ENCODE data around the gene SDK1.

SDK1 gene

DNA sequence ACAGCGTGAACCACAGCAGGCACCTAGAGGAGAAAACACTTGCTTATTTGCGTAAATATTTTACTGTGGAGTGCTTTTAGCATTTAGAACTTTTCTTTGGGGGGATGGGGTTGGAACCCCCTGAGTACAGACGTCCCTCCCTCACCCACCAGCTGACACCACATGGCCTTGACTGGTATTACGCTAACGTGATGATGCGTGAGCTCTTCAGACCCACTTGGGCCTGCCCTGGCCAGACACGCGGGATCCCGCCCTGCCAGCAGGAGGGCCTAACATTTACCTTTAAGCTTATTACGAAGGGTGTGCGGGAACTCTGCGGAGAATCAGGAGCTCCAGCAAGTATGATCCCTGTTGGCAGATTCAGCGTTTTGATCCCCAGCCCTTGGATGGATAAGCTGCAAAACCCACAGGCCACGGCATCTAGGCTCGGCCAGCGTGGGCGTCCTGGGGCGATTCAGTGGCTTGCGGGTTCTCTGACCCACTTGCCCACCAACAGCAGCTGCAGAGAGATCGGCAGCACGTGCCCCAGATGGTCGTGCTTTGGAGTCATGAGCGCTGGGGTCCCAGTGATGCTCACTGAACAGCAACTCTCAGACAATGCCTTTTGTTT lies 835.6 kb downstream of the SDK1 start:
- no peak for DNase-seq (ENCODE audit: low spot score)

DNA sequence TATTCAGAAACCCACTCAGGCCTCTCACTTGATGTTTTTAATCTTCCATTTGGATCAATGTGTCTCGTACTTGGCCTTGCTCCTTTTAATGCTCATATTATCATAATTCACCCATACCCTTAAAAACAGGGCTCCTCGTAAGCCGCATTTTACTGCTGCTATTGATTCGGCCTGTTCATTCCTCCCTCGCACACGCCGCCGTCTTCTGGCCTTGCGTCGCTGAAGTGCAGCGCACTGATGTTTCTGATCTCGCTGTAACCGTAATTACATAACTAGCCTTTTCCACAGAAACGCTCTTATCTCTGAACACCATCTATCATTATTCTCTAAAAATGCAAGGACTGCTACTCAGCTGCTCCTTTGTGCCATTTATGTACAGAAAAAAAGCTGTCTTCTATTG lies 836.5 kb downstream of the SDK1 start:
- DNase-seq (ENCODE audit: low spot score), result no peak

DNA sequence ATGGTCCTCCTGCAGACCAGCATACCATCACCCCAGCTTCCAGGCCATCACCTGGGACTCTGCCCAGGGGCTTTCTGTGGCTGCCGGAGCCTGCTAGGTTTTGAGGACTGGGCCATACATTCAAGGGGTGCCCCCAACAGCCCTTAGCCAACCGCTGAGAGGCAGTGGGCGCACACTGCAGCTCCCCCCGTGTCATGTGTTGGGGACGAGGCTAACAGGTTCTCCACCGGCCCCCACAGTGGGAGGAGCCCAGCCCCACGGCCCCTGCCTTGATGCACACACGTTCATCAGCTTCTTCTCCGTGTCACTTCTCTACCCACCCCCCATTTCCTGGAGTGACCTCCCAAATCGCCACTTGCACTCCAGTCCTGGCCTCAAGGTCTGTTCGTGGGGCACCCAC lies 837.8 kb downstream of the SDK1 start:
- DNase-seq (ENCODE audit: low spot score), result no peak

DNA sequence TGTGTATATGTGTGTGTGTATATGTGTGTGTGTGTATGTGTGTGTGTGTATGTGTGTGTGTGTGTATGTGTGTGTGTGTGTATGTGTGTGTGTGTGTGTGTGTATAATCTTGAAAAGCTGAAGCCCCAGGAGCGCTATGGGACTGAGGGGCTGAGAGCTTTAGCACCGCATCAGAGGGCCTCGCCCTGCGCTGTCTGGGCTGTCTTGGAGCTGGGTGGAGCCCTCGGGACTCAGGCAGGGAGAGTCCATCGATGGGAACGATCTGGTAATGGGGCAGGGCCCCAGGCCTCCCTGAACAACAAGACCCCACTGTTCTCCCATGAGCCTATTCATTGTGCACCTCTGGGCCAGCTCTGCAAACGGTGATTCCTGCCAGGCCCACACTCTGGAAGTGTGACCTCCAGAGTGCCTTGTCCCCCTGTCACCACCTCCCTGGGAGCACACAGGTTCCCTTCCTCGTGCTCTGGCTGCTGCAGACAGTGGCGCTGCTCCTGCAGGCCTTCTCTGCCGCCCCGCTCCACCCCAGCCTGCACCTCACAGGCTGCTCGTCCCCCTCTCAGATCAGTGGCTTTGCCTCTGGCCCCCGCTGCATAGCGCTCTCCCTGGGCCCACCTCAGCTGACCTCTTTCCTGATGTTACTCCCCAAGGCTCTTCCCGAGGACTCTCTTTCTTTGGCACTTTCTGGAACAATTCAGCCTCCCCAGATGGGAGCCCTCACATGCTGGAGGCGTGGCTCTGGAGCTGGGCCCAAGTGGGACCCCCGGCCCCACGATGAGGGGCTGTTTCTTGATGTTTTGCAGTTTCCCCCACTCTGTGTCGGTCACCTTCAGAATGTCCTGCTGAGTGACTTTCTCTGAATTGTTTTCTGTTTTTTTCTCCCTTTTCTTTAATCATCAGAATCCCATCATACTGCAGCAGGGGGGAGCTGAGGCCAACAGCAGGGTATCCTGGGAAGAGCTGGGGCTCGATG lies 838.9 kb downstream of the SDK1 start:
- no peak for DNase-seq (ENCODE audit: low spot score)

DNA sequence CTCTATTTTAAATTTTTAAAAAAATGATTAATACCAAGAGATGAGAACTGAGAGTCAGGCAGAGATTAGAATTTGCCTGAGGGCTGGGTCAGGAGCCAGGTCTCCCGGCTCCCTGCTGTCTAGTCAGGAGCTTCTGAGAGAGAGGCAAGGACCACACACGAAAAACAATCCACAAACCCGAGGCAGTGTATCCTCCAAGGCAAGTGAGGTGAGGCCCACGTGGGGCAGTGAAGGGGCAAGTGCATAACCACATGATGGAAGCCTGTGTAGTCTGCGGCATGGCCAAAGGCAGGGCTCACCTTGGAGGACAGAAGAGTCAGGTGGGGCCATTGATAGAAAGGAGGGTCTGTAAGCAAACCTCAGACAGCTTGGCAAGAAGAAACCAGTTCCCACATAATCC lies 839.9 kb downstream of the SDK1 start:
- DNase-seq (ENCODE audit: low spot score), result no peak

DNA sequence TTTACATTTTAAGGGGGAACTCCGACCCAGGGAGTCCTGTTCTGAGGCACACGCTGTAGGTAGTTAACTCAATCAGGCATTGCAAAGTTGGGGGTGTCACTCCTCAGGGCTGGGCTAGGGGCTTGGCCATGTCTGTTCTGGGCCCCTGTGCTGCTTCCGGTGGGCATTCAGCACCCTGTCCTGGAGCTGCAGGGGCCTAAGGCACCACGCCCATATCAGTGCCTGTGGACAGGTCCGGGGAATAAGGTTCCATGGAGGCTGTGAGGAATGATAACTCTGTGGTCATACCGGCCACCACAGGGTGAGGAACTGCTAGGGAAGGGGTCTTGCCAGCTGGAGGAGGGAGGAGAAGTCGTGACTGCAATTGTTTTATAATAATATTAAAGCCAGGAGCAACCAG lies 842.0 kb downstream of the SDK1 start:
- DNase-seq (ENCODE audit: low spot score), result no peak

DNA sequence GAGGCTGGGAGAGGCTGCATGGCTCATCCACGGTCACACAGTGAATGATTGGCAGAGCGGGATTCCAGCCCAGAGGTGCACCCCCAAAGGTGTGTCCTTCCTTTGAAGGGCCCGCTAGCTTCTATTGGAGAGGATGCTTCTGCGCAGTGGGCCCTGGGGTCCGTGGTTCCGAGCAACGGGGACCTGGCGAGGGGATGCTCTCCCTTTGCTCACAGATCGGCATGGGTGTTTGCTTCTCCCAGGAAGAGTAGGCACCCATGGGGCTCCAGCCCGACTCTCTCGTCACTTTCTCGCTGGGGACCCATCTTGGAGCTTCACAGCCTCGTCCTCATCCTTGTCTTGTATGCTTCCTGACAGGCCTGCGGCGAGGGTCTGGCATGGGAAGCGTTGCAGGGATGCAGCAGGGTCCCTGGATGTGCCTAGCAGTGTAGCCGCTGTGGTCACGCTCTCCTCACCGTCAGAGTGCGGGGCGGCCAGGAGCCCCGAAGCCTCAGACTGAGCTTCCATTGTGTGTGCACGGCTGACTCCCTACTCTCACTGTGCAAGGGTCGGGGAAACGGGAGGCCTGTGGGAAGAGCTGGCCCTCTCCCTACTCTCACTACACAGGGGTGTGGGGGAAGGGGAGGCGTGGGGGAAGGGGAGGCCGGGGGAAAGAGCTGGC lies 842.6 kb downstream of the SDK1 start:
- DNase-seq (ENCODE audit: low spot score), result no peak

DNA sequence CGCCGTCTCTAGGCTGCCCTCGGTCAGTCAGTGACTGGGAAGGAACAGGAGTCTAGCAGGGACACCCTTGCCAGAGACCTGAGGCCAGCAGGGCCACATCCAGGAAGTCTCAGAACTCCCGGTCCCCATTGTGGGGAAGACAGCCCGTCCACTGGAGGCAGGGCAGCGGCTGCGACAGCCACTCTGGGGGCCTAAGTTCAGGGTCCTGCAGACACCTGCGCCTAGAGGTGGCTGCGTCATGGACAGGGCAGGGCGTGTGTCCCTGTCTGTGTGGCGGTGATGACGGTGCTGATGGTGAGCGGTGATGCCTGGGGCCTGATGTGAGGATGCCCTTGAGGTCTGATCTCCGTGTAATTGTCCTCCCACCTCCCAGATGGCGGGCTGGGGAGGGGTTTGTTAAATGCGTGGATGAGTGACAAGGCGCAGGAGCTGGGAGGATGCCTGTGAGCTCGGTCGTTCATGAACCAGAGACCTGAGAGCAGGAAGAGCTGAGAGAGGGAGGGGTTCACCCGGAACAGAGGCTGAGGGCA lies 843.2 kb downstream of the SDK1 start:
- DNase-seq (ENCODE audit: low spot score), result no peak

DNA sequence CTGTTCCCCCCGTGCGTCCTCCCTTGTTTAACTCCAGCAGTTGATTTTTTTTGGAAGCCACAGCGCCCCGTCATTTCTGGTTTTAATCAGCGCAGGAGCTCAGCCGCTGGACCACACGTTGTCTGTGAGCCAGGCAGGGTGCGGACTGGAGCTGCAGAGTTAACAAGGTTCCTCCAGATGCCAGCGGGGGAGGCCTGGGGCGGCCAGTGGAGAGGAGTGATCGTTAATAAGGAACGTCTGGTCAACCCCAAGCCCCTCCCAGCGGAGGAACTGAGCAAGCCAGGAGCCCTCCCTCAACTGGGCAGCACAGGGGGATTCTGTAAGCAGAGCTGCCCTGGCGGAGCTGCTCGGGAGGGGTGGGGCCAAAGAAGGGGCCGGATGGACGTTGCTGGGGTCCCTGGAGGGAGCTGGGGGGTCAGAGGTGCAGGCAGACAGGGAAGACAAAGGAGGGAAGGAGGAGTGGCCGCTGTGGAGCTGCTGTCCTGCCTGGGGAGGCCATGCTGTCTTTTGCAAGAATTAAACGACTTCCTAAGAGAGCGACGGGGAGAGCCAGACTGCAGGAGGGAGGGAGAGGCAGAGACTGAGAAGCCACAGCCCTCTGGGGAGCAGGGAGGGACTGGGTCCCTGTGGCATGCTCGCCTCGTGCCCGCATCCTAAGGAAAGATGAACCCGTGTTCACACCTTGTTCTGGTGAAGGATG lies 843.9 kb downstream of the SDK1 start:
- DNase-seq (ENCODE audit: low spot score), result peak; percentile 3

DNA sequence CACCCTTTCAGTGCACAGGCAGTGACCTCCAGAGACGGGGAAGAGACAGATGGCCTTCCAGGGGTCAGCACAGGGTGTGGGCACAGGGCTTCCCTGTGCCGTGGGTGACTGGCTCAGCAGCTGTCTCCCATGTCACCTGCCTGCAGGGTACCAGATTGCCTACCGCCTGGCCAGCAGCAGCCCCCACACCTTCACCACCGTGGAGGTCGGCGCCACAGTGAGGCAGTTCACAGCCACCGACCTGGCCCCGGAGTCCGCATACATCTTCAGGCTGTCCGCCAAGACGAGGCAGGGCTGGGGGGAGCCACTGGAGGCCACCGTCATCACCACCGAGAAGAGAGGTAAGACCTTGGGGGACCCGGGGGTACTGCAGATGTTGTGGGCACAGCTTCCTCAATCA lies 844.5 kb downstream of the SDK1 start:
- no peak for DNase-seq (ENCODE audit: low spot score)

DNA sequence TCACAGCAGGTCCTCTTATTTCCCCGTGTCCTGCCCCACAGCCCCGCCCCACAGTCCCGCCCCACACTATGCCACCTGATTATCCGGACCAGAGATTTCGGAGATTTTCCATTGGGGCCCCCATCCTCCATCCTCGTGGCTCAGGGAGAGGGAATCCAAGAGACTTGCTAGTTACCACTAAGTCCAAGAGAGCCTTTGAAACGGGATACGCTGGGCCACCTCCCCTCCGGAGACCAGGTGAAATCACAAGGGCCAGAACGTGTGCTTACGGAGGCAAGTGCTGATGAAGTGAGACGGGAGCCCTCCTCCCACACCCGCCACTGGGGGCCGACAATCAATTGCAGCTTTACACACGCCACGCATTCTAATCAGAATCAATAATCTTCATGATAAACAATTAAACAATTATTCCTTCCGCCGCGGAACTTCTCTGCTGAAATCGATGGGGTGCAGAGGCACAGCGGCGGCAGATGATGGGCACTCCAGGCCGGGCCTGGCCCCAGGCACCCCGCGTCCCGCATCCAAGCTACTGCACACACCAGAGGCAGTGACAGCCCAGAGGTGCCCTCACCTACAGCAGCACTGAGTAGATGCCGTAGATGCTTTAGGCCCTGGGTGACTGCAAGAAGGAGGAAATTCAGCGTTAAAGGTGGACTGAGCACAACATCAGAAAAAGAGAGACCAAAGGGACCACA lies 847.0 kb downstream of the SDK1 start:
- DNase-seq (ENCODE audit: low spot score), result no peak

DNA sequence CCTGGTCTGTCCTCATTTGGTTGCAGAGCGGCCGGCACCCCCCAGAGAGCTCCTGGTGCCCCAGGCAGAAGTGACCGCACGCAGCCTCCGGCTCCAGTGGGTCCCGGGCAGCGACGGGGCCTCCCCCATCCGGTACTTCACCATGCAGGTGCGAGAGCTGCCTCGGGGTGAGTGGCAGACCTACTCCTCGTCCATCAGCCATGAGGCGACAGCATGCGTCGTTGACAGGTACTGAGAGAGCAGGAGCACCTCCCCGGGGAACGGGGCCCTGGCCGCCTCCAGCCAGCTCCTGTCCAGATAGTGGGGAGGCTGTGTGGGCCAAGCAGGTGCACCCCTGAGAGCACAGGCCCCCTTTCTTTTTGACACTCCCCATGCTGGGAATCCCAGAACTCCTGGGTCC lies 848.2 kb downstream of the SDK1 start:
- no peak for DNase-seq (ENCODE audit: low spot score)

DNA sequence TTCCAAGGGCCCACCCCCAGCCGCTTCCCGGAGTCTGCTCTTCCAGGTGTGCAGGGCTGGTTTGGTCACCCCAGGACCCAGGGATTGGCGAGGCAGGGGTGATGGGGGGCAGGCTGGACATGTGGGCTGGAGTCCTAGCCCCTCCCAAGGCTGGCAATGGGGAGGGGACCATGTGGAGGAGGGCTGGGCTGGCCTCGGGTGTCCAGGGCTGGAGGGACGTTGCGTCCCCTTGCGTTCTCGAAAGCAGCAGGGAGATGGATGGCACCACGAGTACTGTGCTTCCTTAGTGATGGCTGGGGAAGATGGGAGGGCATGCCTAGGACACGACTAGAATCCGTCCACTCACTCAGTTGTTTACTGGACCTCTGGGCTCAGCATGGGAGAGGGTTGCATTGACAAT lies 848.6 kb downstream of the SDK1 start:
- no peak for DNase-seq (ENCODE audit: low spot score)

DNA sequence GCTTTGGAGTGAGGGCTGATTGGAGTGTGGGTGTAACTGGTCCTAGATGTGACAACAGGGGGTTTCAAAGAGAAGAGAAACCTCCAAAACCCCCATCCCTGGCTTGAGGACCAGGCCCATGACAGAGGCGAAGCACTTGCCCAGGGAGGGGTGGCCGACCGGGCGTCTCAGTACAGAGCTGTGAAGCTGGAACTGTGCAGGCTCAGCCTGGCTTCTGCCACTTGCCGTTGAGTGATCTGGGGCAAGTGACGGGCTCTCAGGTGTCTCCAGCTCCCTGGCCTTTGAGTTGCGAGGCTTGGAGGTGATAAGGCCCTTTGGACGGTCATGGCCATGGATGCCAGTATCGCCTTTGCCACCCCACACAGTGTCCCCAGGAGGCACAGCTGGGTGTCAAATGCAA lies 849.7 kb downstream of the SDK1 start:
- DNase-seq (ENCODE audit: low spot score), result no peak

DNA sequence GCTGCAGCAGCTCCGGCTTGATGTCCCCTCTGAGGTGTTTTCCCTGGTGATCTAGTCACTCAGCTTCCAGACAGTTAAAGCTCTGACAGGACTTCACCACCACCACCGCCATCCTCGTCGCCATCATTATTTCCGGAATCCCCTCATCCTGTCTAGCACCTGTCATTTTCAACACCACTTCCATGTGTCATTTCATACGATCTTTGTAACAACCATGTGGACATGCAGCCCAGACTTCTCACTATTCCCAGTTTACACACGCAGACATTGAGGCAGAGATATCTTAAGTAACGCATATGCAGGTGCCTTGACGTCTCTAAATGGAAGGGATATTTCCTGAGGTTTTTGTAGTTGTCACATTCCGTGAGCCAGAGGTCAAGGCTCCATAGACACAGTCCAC lies 850.5 kb downstream of the SDK1 start:
- no peak for DNase-seq (ENCODE audit: low spot score)

DNA sequence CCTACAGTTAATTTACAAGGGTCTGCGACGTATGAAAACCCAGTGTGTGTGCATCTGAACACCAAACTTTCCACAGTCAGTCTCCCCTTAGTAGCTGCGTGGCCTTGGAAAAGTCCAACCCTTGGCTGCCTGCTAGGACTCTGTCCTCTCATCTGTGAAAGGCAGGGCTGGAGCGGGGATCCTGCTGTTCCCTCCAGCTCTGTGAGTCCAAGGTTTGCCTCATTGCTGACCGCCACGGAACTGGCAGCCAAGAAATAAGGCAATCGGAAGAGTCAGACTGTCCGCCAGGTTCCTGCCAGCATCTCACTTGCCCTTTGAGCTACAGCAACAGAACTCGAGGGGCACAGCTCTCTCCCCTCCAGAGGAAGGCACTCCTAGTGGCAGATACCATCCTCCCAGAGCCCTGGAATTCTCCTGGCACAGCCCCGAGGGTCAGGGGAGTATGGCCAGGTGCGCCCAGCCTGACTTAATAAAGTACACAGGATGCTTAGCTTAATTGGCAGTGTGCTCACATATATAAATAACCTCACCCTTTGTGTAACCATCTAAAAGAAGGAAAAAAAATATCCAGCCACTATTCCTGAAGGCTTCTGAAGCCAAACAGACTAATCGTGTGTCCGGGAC lies 851.0 kb downstream of the SDK1 start:
- DNase-seq (ENCODE audit: low spot score), result no peak

DNA sequence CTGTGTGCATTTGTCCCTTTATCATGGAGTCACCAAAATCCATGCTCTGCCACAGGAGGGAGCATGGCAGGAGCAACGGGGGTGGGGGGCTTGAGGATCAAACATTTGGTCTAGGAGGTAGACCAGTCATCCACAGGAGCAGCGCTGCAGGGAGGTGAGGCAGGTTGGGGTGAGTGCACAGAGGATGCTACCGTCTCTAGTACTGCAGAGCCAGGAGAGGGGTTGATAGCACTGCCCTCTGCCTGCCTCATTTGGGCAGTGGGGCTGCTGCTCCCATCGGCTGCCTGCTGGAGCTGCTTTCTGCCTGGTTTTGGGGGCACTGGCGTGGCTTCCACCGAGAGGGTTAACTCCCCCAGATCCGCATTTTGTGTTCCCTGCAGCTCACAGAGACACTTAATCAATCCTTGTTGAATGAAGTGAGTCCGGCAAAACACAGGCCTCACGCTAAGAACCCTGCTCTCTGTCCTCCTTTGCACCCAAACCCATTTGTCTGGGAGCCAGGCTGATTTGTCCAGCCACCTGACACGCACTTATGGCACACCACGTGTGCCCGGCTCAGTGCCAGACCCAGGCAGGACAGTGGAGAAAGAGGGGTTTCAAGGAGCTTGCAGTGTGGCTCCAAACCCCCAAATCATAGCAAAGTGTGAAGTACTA lies 854.0 kb downstream of the SDK1 start:
- DNase-seq (ENCODE audit: low spot score), result no peak

DNA sequence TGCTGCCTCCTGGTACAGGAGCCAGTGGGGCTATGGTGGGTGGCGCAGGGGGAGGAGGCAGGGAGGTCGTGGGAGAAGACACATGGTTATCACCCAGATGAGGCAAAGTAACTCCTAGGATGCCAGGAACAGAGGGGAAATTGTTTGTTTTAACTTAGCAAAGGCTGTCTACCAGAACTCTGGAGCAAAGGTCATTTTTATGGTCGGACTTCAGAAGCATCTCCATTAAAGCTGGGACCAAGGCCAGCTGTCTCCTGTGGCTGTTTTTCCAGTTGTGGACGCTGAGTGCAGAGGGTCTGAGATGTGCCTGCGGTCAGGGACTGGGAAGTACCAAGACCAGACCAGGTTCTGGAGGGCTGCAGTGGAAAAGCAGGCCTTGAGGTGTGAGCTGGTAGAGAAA lies 855.1 kb downstream of the SDK1 start:
- no peak for DNase-seq (ENCODE audit: low spot score)

DNA sequence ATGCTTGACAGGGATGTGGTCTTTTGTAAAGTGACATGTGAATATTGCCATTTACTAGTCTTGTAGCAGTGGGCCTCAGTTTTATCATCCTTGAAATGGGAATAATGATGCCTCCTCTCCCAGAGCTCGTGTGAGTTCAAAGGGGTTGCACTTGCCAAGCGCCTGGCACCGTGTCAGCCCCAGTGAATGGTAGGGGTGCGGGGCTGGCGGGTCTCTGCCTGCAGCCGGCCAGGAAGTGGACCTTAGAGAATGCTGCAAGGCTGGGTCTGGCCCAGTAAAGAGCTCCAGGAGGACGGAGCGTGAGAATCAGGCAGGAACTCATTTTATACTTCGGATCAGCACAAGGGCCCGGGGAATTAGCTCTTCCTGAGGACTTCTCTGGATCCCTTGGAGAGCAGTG lies 856.6 kb downstream of the SDK1 start:
- no peak for DNase-seq (ENCODE audit: low spot score)

DNA sequence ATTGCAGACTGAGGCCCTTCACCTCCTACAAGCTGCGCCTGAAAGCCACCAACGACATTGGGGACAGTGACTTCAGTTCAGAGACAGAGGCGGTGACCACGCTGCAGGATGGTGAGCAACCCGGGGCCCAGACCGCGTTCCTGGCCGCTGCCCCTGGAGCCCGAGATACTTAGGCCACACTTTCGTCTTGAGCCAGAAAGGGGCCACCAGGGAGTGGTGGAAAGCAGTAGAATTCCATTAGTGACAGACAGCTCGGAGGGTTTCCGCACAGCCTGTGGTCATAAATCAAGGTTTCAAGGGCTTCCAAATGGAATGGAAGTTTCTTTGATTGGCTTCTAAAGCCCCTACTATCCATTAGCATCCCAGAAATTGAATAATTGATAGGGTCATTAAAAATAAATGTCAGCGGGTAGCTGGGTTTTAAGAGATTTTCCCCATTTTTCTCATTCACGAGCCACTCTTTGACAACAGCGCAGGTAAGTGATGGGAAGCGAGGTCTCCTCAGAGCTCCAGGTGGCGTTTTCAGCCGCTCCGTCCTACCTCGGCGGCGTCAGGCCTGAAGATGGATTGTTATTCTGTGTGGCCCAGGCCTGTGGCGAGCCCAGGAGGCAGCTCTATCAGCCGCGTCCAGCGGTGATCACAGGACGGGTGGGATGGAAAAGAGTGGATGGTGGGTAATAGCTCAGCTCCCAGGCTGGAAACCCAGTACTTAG lies 857.5 kb downstream of the SDK1 start:
- DNase-seq (ENCODE audit: low spot score), result no peak

Data from globus pallidus (tissue), 1 donor.